Measurements from ENCODE around the gene C10orf62.

The C10orf62 gene

DNA sequence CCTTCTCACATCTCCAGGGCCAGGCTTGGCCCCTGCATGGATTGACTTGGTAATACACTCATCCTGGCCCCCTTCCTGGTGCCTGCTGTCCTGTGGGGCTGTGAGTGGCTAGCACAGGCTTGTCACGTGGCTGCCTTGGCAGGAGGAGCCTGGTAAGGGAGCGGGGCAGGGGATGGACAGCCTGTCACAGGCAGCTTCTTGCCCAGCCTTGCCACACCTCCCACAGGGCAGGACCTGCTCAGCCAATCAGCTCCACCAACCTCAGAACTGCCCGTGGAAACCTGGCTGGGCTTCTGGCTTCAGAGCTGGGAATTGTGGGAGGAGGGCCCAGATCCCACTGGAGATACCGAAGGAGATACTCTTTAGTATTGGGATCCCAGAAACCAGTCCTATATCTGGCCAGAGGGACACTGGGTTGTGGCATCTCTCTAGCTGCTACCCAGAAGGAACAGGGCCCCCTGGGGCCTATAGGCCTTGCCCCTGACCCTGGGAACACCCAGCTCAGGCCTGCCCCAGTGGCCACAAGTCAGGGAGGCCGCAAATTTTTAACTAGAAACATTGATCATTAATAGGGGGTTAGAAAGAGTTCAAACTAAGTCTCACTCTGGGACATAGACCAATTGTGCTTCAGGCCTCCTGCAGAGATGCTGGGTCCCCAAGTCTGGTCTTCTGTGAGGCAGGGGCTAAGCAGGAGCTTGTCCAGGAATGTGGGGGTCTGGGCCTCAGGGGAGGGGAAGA lies 5.3 kb upstream of the C10orf62 start, which contains the start of gene HOGA1:
Gene HOGA1 (plus strand): TSS at position 330 of the 738 bp plus-strand sequence. CDS start 315 bp downstream, at position 645.
- in situ Hi-C loops (cut with HindIII; ENCODE audit: low sequenced_read_pairs): no loop called here

DNA sequence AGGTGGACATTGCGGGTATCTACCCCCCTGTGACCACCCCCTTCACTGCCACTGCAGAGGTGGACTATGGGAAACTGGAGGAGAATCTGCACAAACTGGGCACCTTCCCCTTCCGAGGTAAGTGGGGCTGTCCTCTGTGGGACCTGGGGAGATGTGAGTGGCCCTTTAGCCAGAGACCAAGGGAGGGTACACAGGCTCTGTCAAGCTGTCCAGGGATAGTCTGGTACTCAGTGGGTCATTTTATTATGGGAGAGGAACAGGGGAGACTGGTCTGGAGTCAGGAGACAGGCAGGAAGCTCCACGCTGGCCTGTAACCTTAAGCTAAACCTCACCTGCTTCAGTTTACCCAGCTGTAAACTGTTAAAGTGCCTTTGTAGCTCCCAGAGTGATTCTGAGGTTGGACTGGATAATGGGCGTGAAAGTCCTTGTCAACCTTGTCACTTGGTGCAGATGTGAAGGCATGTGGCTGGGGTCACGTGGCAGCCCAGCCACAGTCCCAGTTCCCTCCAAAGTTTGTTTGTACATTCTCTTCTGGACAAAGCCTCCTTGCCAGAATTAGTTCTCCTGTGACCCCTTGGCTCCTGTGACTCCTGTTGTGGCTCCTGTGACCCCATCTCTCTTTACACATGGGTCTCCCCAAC lies 4.6 kb upstream of the C10orf62 start:
- in situ Hi-C loops (cut with HindIII; ENCODE audit: low sequenced_read_pairs): no loop called here

DNA sequence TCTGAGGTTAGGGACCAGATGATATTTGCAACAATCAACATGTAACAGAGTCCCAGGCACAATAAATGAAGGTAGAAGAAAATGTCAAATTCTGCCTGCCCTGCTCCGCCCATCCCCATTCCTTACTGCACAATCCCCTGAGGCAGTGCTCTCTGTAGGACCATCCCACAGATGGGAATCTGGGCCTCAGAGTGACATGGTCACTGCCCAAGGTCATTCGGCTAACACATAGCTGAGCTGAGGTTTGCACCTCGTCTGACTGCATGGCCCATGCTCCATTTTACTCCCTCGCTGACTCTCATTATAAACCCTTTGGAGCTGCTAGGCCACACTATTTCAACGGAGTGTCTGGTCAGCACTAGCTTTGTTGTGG lies 4.1 kb upstream of the C10orf62 start:
- in situ Hi-C loops (cut with HindIII; ENCODE audit: low sequenced_read_pairs): no loop called here

DNA sequence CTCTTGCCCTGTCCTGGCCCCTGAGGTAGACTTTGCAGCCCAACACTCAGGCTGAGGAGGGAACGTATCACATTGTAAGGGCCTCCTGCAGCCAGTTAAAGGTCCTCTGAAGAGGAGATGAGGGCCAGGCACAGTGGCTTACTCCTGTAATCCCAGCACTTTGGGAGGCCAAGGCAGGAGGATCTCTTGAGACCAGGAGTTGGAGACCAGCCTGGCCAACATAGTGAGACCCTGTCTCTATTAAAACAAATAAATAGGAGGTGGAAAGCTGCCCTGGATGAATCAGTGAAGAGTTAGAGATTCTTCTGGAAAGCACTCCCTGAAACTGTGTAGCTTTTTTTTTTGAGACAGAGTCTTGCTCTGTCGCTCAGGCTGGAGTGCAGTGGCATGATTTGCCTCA lies 2.3 kb upstream of the C10orf62 start:
- in situ Hi-C loops (cut with HindIII; ENCODE audit: low sequenced_read_pairs): no loop called here

DNA sequence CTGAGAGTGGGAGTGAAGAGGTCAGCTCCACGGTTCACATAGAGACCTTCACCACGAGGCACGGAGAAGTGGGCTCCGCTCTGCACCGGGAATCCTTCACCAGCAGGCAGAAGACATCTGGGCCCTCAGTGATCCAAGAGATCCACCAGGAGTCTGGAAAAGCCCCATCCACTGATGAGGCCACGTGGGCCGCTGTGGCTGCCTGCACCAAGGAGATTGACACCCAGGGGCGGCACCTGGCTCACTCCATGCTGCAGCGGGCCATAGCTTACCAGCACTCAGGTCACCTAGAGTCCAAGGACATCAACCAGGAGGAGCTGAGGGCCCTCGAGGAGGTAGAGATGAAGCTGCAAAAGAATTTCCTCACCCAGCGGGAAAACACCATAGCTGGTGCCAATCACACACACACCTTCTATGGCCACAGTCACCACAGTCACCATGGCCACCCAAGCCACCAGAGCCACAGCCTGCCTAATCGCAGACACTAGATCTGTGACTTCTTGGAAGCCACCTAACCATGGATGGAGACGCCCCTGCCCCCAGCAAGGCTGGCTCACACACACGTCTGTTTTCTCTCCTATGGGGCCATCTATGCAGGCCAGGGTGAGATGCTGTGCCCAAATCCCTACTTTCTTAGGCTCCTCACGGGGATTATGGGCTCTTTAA lies 694 bp downstream of the C10orf62 start:
- in situ Hi-C loops (cut with HindIII; ENCODE audit: low sequenced_read_pairs): no loop called here

DNA sequence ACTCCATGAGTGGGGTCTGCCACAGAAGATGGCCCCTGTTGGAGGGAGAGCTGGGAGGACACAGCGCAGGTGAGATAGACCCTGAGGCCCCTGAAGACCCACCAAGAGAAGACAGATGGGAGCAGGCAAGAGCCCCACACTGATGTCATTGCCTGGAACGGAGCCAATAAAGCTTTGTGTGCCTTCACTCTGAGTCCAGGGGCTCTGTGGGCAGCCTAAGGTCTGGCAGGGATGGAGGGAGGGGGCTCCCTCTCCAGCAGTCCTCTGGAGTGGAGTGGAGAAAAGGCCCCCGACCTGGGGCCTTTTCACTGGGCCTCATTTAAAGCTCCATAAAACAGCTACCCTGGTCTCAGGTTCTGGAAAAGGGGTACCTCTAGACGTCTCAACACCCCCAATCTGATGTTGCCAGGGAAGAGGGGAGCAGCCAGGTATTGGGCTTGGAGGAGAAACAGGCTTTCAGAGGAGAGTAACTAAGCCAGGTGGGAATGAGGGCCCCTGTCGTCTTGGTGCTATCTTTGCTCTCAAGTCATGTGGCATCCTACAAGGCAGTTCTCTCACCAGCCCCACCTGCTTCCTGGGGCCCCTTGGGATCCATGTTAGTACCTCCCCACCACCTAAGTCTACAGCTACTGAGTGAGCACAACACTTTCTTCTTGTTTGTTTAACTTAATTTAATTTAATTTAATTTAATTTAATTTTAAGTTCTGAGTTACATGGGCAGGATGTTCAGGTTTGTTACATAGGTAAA lies 1.4 kb downstream of the C10orf62 start:
- in situ Hi-C loops (cut with HindIII; ENCODE audit: low sequenced_read_pairs): no loop called here

DNA sequence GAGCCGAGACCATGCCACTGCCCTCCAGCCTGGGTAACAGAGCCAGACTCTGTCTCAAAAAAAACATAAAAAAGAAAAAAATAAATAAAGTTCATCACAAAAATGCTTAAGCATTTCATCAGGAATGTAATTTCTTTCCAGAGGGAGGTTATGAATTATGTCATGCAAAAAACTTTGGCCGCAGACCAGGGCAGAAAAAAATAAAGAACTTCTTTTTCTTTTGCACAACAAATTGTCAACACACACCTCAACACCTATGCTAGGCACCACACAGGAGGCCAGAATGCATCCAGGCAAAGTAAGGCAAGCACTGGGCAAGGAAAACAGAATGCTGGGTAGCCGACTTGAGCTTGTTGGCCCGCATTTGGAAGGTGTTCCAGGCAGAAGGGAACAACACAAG lies 3.9 kb downstream of the C10orf62 start:
- in situ Hi-C loops (cut with HindIII; ENCODE audit: low sequenced_read_pairs): no loop called here

DNA sequence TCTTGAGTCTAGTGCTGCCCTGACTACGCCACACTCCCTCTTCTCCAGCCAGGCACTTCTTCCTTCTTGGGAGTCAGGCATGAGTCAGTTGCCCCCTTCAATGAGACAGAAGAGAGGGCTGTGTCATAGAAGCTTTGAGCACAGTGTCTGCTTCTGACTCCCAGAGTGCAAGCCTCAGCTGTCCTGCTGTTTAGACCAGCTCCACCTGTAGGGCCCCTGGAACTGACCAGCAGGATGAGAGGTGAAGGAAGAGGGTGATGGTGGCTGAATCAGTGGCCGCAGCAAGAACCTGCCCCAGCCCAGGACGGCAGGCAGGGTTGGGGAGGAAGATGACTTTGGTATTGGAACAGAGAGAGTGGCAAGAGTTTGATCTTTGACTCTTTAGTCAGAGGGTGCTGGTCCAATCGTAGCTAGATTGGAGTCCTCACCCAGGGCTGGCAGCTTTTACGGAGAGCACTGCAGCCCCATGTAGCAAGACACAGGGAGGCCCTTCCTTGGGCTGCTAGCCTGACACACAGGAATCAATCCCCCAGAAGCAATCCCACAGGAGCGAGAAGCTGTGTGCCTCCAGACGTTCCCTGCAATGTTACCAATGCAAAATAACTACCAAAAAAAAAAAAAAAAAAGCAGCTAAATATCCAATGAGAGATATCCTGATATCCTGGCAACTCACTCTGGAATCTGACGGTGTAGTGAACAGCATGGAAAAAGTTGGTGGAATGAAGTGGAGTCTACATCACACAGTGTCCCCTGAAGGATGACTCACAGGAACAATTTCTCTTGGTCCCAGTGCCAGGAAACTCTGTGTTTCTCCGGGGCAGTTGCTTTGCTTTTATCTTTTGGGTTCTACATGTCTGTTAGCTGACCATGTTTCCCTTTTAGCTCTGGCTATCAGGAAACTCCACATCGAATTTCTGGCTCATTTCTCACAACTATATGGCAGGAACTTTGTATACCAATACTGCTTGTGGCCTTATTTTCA lies 6.9 kb downstream of the C10orf62 start:
- in situ Hi-C loops (cut with HindIII; ENCODE audit: low sequenced_read_pairs): loop anchor here (5.0 kb wide), 1 partner anchor 34 kb away; no protein-coding TSS in a partner anchor

DNA sequence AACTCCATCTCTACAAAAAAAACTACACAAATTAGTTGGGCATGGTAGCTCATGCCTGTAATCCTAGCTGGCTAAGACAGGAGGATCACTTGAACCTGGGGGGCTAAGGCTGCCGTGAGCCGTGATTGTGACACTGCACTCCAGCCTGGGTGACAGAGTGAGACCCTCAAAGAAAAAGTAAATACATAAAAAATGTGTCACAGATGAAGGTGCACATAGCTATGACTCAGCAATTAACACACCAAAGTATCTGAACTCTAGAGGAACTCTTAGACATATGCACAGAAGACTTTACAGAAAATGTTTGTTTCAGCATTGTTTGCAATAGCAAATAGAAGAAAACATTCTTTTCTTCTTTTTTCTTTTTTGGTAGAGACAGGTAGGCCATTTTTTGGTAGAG lies 8.3 kb downstream of the C10orf62 start:
- in situ Hi-C loops (cut with HindIII; ENCODE audit: low sequenced_read_pairs): loop anchor here (5.0 kb wide), 1 partner anchor 35 kb away; no protein-coding TSS in a partner anchor

DNA sequence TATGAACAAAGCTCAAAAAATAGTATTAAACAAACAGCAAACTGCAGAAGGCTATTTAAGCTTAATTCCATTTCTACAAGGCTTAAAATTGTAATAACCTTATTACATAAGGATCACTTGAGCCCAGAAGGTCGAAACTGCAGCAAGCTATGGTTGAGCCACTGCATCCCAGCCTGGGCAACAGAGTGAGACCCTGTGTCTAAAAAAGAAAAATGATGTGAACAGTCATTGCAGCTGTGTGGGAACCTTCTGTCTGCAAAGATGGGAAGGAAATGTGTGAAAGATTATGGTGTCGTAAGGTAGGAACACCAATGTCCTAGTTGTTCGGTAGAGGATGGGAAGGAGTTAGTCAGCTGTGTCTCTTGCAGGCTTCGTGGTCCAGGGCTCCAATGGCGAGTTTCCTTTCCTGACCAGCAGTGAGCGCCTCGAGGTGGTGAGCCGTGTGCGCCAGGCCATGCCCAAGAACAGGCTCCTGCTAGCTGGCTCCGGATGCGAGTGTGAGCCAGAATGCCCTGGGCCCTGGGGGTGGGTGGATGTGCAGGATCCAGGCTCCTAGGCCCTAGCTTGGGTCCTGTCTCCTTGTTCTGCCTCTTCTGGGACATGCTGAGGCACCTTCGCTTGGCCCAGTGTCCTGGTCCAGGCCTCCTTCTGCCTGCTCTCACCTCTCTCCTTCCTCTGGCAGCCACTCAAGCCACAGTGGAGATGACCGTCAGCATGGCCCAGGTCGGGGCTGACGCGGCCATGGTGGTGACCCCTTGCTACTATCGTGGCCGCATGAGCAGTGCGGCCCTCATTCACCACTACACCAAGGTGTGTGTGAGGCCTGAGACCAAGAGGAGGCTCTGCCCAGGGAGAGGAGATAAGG lies 9.1 kb downstream of the C10orf62 start:
- in situ Hi-C loops (cut with HindIII; ENCODE audit: low sequenced_read_pairs): loop anchor here (5.0 kb wide), 1 partner anchor 36 kb away; no protein-coding TSS in a partner anchor

DNA sequence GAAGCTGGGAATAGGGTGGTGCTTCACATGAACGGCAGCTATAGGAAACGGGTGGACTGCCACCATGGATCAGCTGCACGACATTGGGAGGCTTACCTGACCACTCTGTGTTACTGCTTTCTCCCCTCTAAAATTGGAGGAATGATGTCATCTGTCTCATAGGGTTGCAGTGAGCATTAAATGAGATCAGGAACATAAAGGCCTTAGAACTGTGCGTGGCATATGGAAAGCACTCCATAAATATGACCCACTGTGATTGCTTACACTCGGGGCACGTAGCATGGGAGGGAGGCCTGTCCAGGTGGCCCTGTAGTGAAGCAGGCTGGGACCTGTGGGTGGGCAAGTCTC lies 9.7 kb downstream of the C10orf62 start:
- in situ Hi-C loops (cut with HindIII; ENCODE audit: low sequenced_read_pairs): loop anchor here (5.0 kb wide), 1 partner anchor 37 kb away; no protein-coding TSS in a partner anchor

DNA sequence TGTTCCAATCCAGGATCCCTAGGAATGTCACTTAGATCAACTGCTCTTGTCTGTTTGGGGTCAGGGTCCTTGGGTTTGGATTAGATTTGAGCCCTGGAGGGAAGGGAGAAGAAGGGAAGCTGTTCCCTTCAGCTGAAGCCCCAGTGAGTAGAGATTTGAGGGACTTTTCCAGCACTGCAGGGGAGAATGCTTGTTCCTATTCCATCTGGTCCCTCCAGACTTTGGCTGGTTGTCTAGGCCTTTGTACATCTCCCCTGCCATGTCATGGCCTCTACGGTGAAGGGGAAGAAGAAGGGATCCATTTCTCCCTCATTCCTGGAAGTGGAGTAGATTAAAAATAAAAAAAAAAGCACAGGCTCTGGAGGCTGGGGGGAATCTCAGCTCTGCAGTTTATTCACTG lies 11.1 kb downstream of the C10orf62 start:
- in situ Hi-C loops (cut with HindIII; ENCODE audit: low sequenced_read_pairs): no loop called here

DNA sequence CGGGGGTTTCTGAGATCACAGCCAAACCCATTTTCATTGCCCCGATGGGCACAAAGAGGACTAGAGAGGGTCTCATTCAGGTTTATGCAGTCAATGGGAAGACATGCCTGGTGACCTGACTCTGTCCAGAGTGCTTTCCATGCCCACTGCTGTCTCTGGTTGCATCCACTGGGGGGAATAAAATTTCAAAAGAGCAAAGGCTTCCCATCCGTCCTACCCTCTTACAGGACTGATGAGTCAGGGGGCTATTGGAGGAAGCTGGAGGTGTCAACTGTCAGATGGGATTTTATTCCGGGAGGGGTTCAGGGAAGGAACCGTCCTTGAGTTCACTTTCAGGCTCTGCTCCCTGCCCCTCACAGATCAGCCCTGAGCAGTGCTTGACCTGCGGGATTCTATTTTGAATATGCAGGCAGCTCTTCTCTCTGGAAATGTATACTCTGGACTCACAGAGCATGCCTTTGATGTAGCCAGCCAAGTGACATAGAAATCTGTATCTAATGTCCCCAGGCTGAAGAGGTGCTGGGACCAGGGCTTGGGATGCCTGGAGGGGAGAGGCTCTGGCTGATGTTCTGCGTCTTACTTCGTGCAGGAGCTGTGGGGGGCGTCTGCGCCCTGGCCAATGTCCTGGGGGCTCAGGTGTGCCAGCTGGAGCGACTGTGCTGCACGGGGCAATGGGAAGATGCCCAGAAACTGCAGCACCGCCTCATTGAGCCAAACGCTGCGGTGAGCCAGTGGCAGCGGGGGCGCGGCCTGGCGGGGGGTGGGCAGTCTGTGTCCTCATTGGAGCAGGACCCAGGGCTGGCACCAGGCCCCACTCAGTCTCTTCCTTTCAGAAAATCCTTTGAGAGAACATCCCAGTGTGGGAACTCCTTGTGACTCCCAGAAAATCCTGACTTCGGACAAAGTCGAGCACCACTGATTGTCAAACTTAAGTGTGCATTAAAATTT lies 12.0 kb downstream of the C10orf62 start:
- in situ Hi-C loops (cut with HindIII; ENCODE audit: low sequenced_read_pairs): no loop called here

DNA sequence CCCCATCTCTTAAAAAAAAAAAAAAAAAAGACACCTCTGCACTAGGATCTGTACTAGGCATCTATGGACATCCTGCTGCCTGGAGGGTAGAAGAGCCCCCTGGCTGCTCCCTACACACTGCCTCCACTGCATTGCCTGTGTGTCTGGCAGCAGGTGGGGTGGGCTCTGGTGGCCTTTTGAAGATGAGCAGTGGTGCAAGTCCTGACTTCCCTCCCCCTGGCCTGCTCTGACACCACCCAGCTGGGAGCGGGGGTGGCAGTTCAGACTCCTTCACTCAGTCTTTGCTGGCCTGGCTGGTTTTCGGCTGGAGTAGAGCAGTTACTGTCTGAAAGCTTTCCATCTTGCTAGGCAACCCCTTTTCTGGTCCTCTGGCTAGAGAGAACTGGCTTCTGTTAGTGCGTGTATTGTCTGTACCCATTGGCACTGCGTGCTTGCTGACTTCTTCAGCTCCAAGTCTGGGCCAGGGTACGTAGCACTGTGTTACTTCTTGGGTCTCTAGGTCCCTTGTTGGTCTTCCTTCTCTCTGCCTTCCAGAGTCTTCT lies 17.6 kb downstream of the C10orf62 start:
- in situ Hi-C loops (cut with HindIII; ENCODE audit: low sequenced_read_pairs): no loop called here

DNA sequence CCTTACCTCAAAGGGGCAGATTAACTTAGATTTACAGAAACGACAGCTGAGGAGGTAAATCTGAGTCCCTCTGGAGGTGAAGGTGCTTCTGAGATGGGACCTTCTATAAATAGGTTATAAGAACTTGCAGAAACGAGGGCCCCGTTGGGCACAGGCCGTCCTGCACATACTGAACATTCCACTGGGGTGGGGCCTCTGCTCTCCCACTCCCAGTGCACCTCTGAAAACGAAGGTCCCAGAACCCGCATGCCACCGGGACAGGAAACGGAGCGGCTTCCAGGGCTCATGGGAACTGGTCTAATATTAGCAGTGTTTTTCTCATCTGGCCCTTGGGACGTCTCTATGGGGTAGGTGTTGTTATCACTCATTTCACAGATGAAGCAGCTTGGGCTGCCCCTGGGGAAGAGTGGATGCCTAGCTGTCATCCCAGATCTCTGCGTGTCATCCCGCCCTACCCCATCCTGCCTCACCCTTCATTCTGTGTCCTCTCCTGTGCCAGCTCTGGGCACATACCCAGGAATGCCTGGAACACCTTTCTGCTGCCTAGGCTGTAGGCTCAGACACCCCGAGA lies 19.6 kb downstream of the C10orf62 start:
- in situ Hi-C loops (cut with HindIII; ENCODE audit: low sequenced_read_pairs): no loop called here

DNA sequence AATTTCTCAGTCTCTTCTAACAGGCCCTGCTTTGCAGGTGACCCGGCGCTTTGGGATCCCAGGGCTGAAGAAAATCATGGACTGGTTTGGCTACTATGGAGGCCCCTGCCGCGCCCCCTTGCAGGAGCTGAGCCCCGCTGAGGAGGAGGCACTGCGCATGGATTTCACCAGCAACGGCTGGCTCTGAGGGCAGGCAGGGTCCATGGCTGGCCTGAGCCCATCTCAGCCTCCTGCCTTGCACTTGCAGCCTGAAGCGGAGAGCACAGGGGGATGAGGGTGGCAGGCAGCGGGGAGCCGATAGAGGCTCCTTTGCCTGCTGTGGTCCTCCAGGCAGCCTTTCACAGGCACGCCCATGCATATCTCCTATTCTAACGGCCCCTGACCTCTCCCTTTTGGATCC lies 22.0 kb downstream of the C10orf62 start:
- in situ Hi-C loops (cut with HindIII; ENCODE audit: low sequenced_read_pairs): no loop called here

DNA sequence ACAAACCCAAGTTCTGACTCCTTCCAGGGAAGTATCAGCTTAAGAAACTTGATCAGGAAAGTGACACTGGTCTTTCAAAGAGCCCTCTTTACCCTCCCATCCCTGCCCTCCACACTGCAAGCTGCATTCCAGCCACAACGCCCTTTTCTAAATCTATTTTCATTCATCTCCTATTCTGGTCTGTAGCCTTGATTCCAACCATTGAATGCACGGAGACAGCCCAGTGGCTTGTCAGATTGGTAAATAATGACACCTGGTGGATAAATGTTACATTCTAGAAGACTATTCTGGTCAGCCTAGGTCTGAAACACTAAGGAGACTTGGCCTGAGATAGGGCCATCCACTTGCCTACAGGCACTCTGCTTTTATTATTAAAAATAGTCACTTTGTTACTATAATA lies 22.9 kb downstream of the C10orf62 start:
- in situ Hi-C loops (cut with HindIII; ENCODE audit: low sequenced_read_pairs): no loop called here
